CD4-positive, alpha-beta memory T cell (primary cell): Measurements from ENCODE around the gene ASCC3. TPM values are rescaled to one million over a fixed set of nuclear protein-coding genes. Genes with fewer than 3 reads are reported as not detected.
"Not testable (repeated sequence)": the region's sequence is repeated elsewhere in the genome, so short reads cannot be mapped to it uniquely, and the experiment has no call there.

Experiments
- CTCF ChIA-PET: fragments of 350-600 bp; sonication (Branson Sonifier 250); formaldehyde crosslinking; loops from one replicate; lab custom pipeline; 2021; ENCODE audit warnings: inconsistent platforms; ENCODE audit not compliant: partially characterized antibody; lab: Charles Lee
- POLR2A ChIA-PET: fragments of 350-600 bp; sonication (Branson Sonifier 250); formaldehyde crosslinking; loops from one replicate; lab custom pipeline; 2021; ENCODE audit not compliant: partially characterized antibody; lab: Charles Lee
- DNase-seq, 5 donors: peaks; one replicate each; pipeline versions ENCODE4 v3.0.0 to v3.0.0-alpha.2; 2020 to 2022; ENCODE audit warnings: mixed read lengths in 1 of 5
- H3K27ac ChIP-seq: one replicate; pipeline ENCODE4 v1.7.0; 2013; ENCODE audit warnings: low read depth, low read length
- H3K27me3 ChIP-seq: 2 replicates; pipeline ENCODE4 v1.7.0; 2013; ENCODE audit warnings: mild to moderate bottlenecking, low read length, moderate library complexity; ENCODE audit not compliant: insufficient read depth
- H3K36me3 ChIP-seq: 2 replicates; pipeline ENCODE4 v1.7.0; 2013; ENCODE audit warnings: mild to moderate bottlenecking, low read length, moderate library complexity; ENCODE audit not compliant: insufficient read depth
- H3K4me1 ChIP-seq: 2 replicates; pipeline ENCODE4 v1.7.0; 2013; ENCODE audit warnings: mild to moderate bottlenecking, low read length, moderate library complexity; ENCODE audit not compliant: insufficient read depth
- H3K4me3 ChIP-seq, 2 donors: one replicate each; pipeline ENCODE4 v1.7.0; 2013; ENCODE audit warnings: low read length in 2 of 2, mild to moderate bottlenecking in 1 of 2
- H3K9me3 ChIP-seq, 2 donors: one replicate each; pipeline ENCODE4 v1.7.0; 2013; ENCODE audit warnings: low read length in 2 of 2, control low read depth in 1 of 2; ENCODE audit not compliant: control insufficient read depth in 1 of 2
- H3K27ac Mint-ChIP-seq, 7 donors: one replicate each; pipeline ENCODE4 v1.8.0; 2020 to 2021; ENCODE audit warnings: mixed read lengths in 7 of 7, mild to moderate bottlenecking in 6 of 7, inconsistent platforms in 3 of 7, moderate library complexity in 3 of 7
- H3K27me3 Mint-ChIP-seq, 2 donors: one replicate each; pipeline ENCODE4 v1.8.0; 2020 to 2021; ENCODE audit warnings: mixed read lengths in 2 of 2
- H3K36me3 Mint-ChIP-seq, 2 donors: one replicate each; pipeline ENCODE4 v1.8.0; 2020 to 2021; ENCODE audit warnings: mixed read lengths in 2 of 2, inconsistent platforms in 1 of 2, mild to moderate bottlenecking in 1 of 2
- H3K4me1 Mint-ChIP-seq, 4 donors: one replicate each; pipeline ENCODE4 v1.8.0; 2020 to 2021; ENCODE audit warnings: mixed read lengths in 4 of 4, mild to moderate bottlenecking in 1 of 4
- H3K4me3 Mint-ChIP-seq, 8 donors: one replicate each; pipeline ENCODE4 v1.8.0; 2020 to 2021; ENCODE audit warnings: mixed read lengths in 8 of 8, mild to moderate bottlenecking in 7 of 8, moderate library complexity in 6 of 8, inconsistent platforms in 3 of 8
- H3K9me3 Mint-ChIP-seq, 8 donors: one replicate each; pipeline ENCODE4 v1.8.0; 2020 to 2021; ENCODE audit warnings: mixed read lengths in 8 of 8, mild to moderate bottlenecking in 5 of 8, inconsistent platforms in 3 of 8, moderate library complexity in 1 of 8
- intact Hi-C: fragments of 100-400 bp; cut with micrococcal nuclease; formaldehyde crosslinking; loops from one replicate; pipeline ENCODE4 v1.15.1; 2023
- polyA plus RNA-seq, 2 donors: library from polyadenylated mRNA; unstranded; fragments of 300-500 nt; fragmentation: Illumina TruSeq; gene quantifications; one replicate each; pipeline ENCODE4 v1.2.3, GENCODE V29; 2021
- total RNA-seq, 2 experiments: library from RNA; stranded (reverse); gene quantifications; one replicate each; pipeline ENCODE4 v1.2.3, GENCODE V29; 2021

ASCC3 gene
- total and polyA plus RNA-seq, 4 experiments from 2014 or later = 13.0 to 57.9 (median 43.1) TPM

DNA sequence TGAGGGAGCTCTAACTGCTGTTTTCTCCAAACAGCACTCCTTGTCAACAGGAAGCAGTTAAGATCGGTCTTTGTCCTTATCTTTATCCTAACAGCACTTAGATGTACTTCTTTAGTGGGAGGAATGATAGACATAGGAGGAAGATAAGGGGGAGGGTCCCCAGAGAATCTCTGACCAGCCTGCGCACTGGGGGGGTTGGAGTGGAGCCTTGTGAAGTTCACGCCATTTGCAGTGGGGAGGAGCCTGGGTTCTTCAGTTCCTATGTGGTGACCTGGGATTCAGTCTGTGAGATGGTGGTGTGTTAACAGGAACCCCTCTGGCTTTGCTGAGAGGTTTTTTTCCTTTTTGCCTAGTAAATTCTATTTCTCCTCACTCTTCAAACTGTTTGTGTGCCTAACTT lies 18.1 kb upstream of the ASCC3 start:
- Histone ChIP-seq H3K4me3 (no peak overlapping the region), H3K4me1 (no peaks in the 10 kb centered on the region), H3K36me3 (no peaks in the 10 kb centered on the region), H3K27me3 (no peaks in the 10 kb centered on the region), H3K9me3 (no peaks in the 10 kb centered on the region), H3K27ac (no peak overlapping the region)
- no peaks in the 10 kb centered on the region for H3K36me3 Mint-ChIP-seq
- no peak overlapping the region for H3K27ac Mint-ChIP-seq
- intact Hi-C loops = no loop called here
- no peaks in the 10 kb centered on the region for H3K4me1 Mint-ChIP-seq
- no peak overlapping the region for H3K4me3 Mint-ChIP-seq
- ChIA-PET CTCF (no interaction called here), POLR2A (no interaction called here)
- peaks cover 0 to 2% of the 10 kb centered on the region in 2 donors for H3K27me3 Mint-ChIP-seq
- H3K9me3 Mint-ChIP-seq = peaks cover 0 to 14% (median 0%) of the 10 kb centered on the region in 8 donors
- no peak for DNase-seq

DNA sequence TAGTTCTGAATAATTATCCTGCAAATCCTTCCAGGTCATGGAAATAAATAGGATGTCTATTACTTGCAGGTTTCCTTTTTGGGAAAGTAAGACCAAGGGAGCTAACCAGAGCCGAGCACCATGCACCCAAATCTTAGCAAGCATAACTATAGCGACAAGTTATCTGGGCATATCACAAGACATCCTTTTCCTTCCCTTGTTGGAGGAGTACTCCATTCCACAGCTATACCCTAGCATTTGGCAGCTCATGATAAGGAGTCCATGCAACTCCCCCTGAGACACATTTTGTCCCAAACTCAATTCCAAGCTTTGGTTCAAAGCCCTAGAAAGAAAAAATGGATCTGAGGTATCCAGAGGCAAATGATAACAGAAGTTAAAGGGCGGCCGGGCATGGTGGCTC lies 16.5 kb upstream of the ASCC3 start:
- Histone ChIP-seq H3K9me3 (no peaks in the 10 kb centered on the region), H3K4me1 (no peaks in the 10 kb centered on the region), H3K27ac (no peak overlapping the region), H3K4me3 (no peak overlapping the region), H3K27me3 (no peaks in the 10 kb centered on the region), H3K36me3 (no peaks in the 10 kb centered on the region)
- DNase-seq = no peak
- intact Hi-C loops = no loop called here
- ChIA-PET CTCF (no interaction called here), POLR2A (no interaction called here)
- peaks cover 0 to 14% (median 0%) of the 10 kb centered on the region in 8 donors for H3K9me3 Mint-ChIP-seq
- no peaks in the 10 kb centered on the region for H3K36me3 Mint-ChIP-seq
- H3K4me1 Mint-ChIP-seq = no peaks in the 10 kb centered on the region
- H3K4me3 Mint-ChIP-seq = no peak overlapping the region
- H3K27ac Mint-ChIP-seq = no peak overlapping the region
- H3K27me3 Mint-ChIP-seq = peaks cover 0 to 2% of the 10 kb centered on the region in 2 donors

DNA sequence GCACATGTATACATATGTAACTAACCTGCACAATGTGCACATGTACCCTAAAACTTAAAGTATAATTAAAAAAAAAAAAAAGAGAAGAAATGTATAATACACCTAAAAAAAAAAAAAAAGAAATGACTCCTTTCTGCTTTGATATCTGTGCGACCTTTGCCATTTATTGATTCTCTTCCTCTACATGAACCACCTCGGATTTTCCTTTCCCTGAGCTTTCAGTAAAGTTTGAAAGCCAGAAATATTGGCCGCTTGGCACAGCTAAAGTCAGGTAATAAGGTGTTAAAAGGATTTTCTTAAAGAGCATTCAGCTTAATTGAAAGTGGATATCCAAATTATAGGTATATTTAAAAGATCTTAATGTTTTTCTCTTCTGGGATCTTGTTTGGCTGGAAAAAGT lies 12.6 kb upstream of the ASCC3 start:
- Histone ChIP-seq H3K4me1 (no peaks in the 10 kb centered on the region), H3K27me3 (no peaks in the 10 kb centered on the region), H3K36me3 (no peaks in the 10 kb centered on the region), H3K4me3 (no peak overlapping the region), H3K27ac (no peak overlapping the region), H3K9me3 (no peaks in the 10 kb centered on the region)
- H3K27me3 Mint-ChIP-seq = peaks cover 0 to 2% of the 10 kb centered on the region in 2 donors
- ChIA-PET POLR2A (no interaction called here), CTCF (no interaction called here)
- no peak overlapping the region for H3K27ac Mint-ChIP-seq
- H3K36me3 Mint-ChIP-seq = no peaks in the 10 kb centered on the region
- no peaks in the 10 kb centered on the region for H3K4me1 Mint-ChIP-seq
- no peak overlapping the region for H3K4me3 Mint-ChIP-seq
- H3K9me3 Mint-ChIP-seq = peaks cover 0 to 7% (median 0%) of the 10 kb centered on the region in 8 donors
- intact Hi-C loops = no loop called here
- no peak for DNase-seq

DNA sequence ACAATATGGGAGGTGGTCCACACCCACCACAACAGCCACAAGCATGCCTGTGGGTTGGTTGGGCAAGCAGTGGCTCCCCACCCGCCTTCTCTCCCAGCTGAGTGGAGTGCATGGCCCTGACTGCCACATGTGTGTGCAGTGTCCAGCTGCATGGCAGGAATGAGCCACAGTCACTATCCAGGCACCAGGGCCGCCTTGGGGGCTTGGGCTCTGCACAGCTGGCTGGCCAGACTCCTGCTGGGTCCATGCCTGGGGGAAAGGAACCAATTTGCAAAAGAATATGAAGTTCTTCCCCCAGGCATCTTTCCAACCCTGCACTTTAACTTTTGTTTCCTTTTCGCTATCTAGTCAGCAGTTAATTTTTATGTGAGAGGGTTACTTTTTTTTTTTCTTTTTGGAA lies 11.6 kb upstream of the ASCC3 start:
- H3K27me3 Mint-ChIP-seq = peaks cover 0 to 2% of the 10 kb centered on the region in 2 donors
- no peaks in the 10 kb centered on the region for H3K36me3 Mint-ChIP-seq
- ChIA-PET CTCF (no interaction called here), POLR2A (no interaction called here)
- no peaks in the 10 kb centered on the region for H3K4me1 Mint-ChIP-seq
- Histone ChIP-seq H3K4me1 (no peaks in the 10 kb centered on the region), H3K9me3 (no peaks in the 10 kb centered on the region), H3K36me3 (no peaks in the 10 kb centered on the region), H3K27ac (no peak overlapping the region), H3K27me3 (no peaks in the 10 kb centered on the region), H3K4me3 (no peak overlapping the region)
- H3K9me3 Mint-ChIP-seq = peaks cover 0 to 1% (median 0%) of the 10 kb centered on the region in 8 donors
- H3K27ac Mint-ChIP-seq = no peak overlapping the region
- DNase-seq = no peak
- intact Hi-C loops = no loop called here
- no peak overlapping the region for H3K4me3 Mint-ChIP-seq

DNA sequence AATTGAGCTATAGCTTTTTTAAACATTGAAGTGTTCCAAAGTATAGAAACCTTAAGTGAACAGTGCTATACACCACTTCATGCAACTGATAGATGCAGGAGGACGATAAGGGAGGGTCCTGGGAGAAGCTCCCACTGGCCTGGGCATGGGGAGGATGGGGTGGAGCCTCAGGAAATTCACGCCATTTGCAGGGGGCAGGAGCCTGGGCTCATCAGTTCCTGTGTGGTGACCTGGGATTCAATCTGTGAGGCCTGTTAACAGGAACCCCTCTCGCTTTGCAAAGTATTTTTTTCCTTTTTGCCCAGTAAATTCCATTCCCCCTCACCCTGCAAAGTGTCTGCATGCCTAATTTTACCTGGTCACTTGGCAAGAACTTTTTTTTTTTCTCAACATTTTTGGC lies 11.0 kb upstream of the ASCC3 start:
- Mint-ChIP-seq H3K4me3 (no peak overlapping the region), H3K27me3 (peaks cover 0 to 2% of the 10 kb centered on the region in 2 donors), H3K9me3 (no peaks in the 10 kb centered on the region), H3K4me1 (no peaks in the 10 kb centered on the region), H3K36me3 (no peaks in the 10 kb centered on the region), H3K27ac (no peak overlapping the region)
- no peaks in the 10 kb centered on the region for H3K9me3 ChIP-seq
- H3K4me1 ChIP-seq = no peaks in the 10 kb centered on the region
- DNase-seq = no peak
- no peak overlapping the region for H3K4me3 ChIP-seq
- H3K27ac ChIP-seq = no peak overlapping the region
- H3K27me3 ChIP-seq = no peaks in the 10 kb centered on the region
- ChIA-PET POLR2A (no interaction called here), CTCF (no interaction called here)
- H3K36me3 ChIP-seq = no peaks in the 10 kb centered on the region
- intact Hi-C loops = no loop called here

DNA sequence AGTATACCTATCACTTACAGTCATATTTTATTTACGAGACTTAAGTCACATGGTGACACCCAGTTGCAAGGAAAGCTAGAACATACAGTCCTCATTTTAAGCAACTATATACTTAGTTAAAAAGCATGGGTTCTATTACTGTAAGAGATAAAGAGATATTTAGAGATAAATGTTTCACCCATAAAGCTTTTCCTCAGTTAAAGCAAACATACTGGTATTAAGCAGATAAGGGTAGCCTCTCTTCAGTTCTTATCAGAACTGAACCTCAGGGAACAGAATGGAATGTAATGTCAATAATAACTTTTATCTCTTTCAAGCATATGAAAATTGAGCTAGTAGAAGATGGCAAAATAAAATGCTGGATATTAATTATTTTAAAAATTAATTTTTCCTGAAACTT lies 9.9 kb upstream of the ASCC3 start:
- no peaks in the 10 kb centered on the region for H3K36me3 ChIP-seq
- Mint-ChIP-seq H3K36me3 (no peaks in the 10 kb centered on the region), H3K27me3 (peaks cover 0 to 2% of the 10 kb centered on the region in 2 donors), H3K27ac (no peak overlapping the region), H3K4me1 (no peaks in the 10 kb centered on the region), H3K9me3 (no peaks in the 10 kb centered on the region), H3K4me3 (no peak overlapping the region)
- no peaks in the 10 kb centered on the region for H3K4me1 ChIP-seq
- intact Hi-C loops = no loop called here
- H3K27me3 ChIP-seq = no peaks in the 10 kb centered on the region
- H3K4me3 ChIP-seq = no peak overlapping the region
- DNase-seq = no peak
- ChIA-PET POLR2A (no interaction called here), CTCF (no interaction called here)
- H3K9me3 ChIP-seq = no peaks in the 10 kb centered on the region
- H3K27ac ChIP-seq = no peak overlapping the region

DNA sequence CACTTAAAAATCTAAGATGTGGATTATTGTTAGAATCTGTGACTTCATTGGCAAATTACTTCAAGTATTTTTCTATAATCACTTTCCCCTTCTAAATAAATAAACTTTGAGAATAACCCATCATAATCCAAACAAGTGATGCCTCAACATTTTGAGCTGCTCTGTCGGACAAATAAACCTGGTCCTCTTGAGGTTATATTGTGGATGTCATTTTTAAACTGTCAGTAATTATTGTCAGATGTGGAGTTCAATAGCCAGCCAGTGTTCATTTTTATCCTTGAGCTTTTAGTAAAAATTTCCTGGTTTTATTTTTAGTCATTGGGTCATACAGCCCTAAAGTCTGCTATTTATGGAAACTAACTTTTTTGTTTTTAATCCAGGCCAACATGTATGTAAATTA lies 9.5 kb upstream of the ASCC3 start:
- H3K9me3 Mint-ChIP-seq, H3K4me3 Mint-ChIP-seq, H3K4me1 ChIP-seq, H3K27me3 Mint-ChIP-seq, H3K27ac Mint-ChIP-seq, intact Hi-C loops, H3K27me3 ChIP-seq, DNase-seq, CTCF ChIA-PET, H3K27ac ChIP-seq, H3K36me3 Mint-ChIP-seq, H3K4me3 ChIP-seq, H3K4me1 Mint-ChIP-seq, H3K36me3 ChIP-seq, H3K9me3 ChIP-seq: not testable (repeated sequence)
- POLR2A ChIA-PET = interaction anchor here (1.3 kb wide), 1 partner anchor 9 kb away, joined by 3 read pairs; the partner anchor contains the start of gene ASCC3

DNA sequence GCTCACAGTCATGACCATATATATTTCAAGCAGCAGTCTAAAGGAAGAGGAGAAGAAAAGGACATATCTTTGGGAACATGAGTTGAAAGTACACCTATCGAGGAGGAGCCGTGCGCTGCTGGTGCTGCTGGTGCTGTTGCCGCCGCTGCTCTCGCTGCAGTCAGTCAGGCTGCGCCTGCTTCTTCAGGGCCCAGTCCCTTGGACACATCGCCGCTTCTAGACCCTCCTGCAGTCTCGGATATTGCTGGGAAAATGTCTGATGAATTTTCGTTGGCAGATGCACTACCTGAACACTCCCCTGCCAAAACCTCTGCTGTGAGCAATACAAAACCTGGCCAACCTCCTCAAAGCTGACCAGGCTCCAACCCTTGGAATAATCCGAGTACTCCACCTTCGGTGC lies 8.2 kb upstream of the ASCC3 start:
- H3K27me3 Mint-ChIP-seq = peaks cover 0 to 2% of the 10 kb centered on the region in 2 donors
- Histone ChIP-seq H3K27me3 (no peaks in the 10 kb centered on the region), H3K9me3 (no peaks in the 10 kb centered on the region), H3K4me3 (no peak overlapping the region), H3K27ac (no peak overlapping the region), H3K36me3 (no peaks in the 10 kb centered on the region), H3K4me1 (no peaks in the 10 kb centered on the region)
- intact Hi-C loops = loop anchor here (10.0 kb wide), 1 partner anchor 1945 kb away; the partner anchor contains the start of gene FBXL4
- ChIA-PET CTCF (no interaction called here), POLR2A (interaction anchor here (1.3 kb wide), 1 partner anchor 8 kb away, joined by 3 read pairs; the partner anchor contains the start of gene ASCC3)
- no peak overlapping the region for H3K27ac Mint-ChIP-seq
- no peak overlapping the region for H3K4me3 Mint-ChIP-seq
- no peaks in the 10 kb centered on the region for H3K36me3 Mint-ChIP-seq
- no peaks in the 10 kb centered on the region for H3K4me1 Mint-ChIP-seq
- H3K9me3 Mint-ChIP-seq = no peaks in the 10 kb centered on the region
- no peak for DNase-seq
